PC-9 (cell line): ENCODE measurements around the gene TLDC2. TPM values are rescaled to one million over a fixed set of nuclear protein-coding genes. Genes with fewer than 3 reads are reported as not detected.
"Not testable (repeated sequence)": the region's sequence is repeated elsewhere in the genome, so short reads cannot be mapped to it uniquely, and the experiment has no call there.

Source experiments
- BruUV-seq: library from RNA; stranded (reverse); fragments of 400-500 nt; replicated peaks from 2 replicates; lab custom pipeline; 2021; lab: Mats Ljungman, UMichigan
- CTCF ChIA-PET: fragments of 300-600 bp; sonication (Branson Sonifier 250); formaldehyde crosslinking; loops from one replicate; lab custom pipeline; 2022; ENCODE audit warnings: antibody characterized with exemption; lab: Charles Lee
- POLR2A ChIA-PET: fragments of 300-600 bp; sonication (Branson Sonifier 250); formaldehyde crosslinking; loops from one replicate; lab custom pipeline; 2022; ENCODE audit warnings: antibody characterized with exemption; ENCODE audit not compliant: unreplicated experiment; lab: Charles Lee
- DNase-seq, 2 experiments: peaks; one replicate each; pipeline versions ENCODE4 v3.0.0 to v3.0.0-alpha.2; 2015 to 2022; ENCODE audit warnings: mixed read lengths in 1 of 2
- H2AFZ ChIP-seq: fragments of 200-600 bp; sonication (generic); 2 replicates; pipeline ENCODE4 v1.8.1; 2017; ENCODE audit warnings: antibody characterized with exemption
- H3F3A ChIP-seq: fragments of 200-600 bp; sonication (generic); 2 replicates; pipeline ENCODE4 v1.8.1; 2017; ENCODE audit warnings: antibody characterized with exemption, mild to moderate bottlenecking, low read depth; ENCODE audit not compliant: insufficient read depth
- H3K27ac ChIP-seq: fragments of 200-600 bp; sonication (generic); 2 replicates; pipeline ENCODE4 v1.6.1; 2016; ENCODE audit warnings: mixed run types
- H3K27me3 ChIP-seq: fragments of 200-600 bp; sonication (generic); 2 replicates; pipeline ENCODE4 v1.6.1; 2016; ENCODE audit warnings: low read depth, mixed run types; ENCODE audit not compliant: insufficient read depth
- H3K36me3 ChIP-seq: fragments of 200-600 bp; sonication (generic); 2 replicates; pipeline ENCODE4 v1.6.1; 2016; ENCODE audit warnings: low read depth, mixed run types
- H3K4me1 ChIP-seq: fragments of 200-600 bp; sonication (generic); replicated peaks from 2 replicates; pipeline ENCODE4 v1.6.1; 2016; ENCODE audit warnings: mixed run types; ENCODE audit not compliant: insufficient read depth
- H3K4me2 ChIP-seq: fragments of 200-600 bp; sonication (generic); 2 replicates; pipeline ENCODE4 v1.6.1; 2017; ENCODE audit warnings: mixed run types
- H3K4me3 ChIP-seq: fragments of 200-600 bp; sonication (generic); 2 replicates; pipeline ENCODE4 v1.6.1; 2016; ENCODE audit warnings: mixed run types
- H3K79me2 ChIP-seq: fragments of 200-600 bp; sonication (generic); 2 replicates; pipeline ENCODE4 v1.6.1; 2017; ENCODE audit warnings: low read depth, mixed run types
- H3K9me2 ChIP-seq: fragments of 200-600 bp; sonication (generic); 2 replicates; pipeline ENCODE4 v1.8.1; 2017; ENCODE audit warnings: mild to moderate bottlenecking; ENCODE audit not compliant: insufficient read depth
- H3K9me3 ChIP-seq: fragments of 200-600 bp; sonication (generic); 2 replicates; pipeline ENCODE4 v1.8.1; 2016; ENCODE audit warnings: low read depth; ENCODE audit not compliant: insufficient read depth
- H4K20me1 ChIP-seq: fragments of 200-600 bp; sonication (generic); 2 replicates; pipeline ENCODE4 v1.8.1; 2017; ENCODE audit not compliant: insufficient read depth
- EZH2 ChIP-seq: fragments of 200-600 bp; sonication (generic); IDR thresholded peaks from 2 replicates; pipeline ENCODE4 v1.8.0; 2017; ENCODE audit warnings: antibody characterized with exemption, low read depth
- intact Hi-C: fragments of 100-400 bp; cut with micrococcal nuclease; formaldehyde crosslinking; loops from one replicate; pipeline ENCODE4 v1.10.0; 2022; ENCODE audit not compliant: unreplicated experiment
- total RNA-seq: library from RNA; stranded (reverse); gene quantifications from 2 replicates; pipeline ENCODE4 v1.2.3, GENCODE V29; 2021
- TF ChIP-seq, protein P1 (sequence below): fragments of 200-600 bp; sonication (generic); conservative IDR thresholded peaks from 2 replicates; pipeline ENCODE4 v1.6.1; 2017; ENCODE audit warnings: mixed run types, antibody characterized with exemption, mild to moderate bottlenecking, moderate library complexity

Gene TLDC2
- total RNA-seq, 1 experiment from 2014 or later = not detected

DNA sequence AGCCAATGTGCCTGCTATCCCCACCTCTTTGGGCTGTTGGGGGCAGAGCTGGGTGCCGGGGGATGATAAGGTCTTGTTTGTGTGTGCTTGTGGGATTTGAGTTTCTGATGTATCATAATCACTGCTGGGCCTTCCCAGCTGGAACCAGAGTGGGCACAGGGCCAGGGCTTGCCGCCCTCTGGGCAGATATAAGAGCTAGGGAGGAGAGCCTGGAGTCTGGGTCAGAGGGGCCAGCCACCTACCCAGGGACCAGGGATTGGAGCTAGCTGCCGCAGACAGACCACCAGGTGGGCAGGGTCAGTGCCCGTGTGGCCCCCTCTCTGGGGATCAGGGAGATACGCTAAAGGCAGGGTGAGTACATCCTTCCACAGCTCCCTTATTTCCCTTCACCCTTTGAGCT, 3.1 kb upstream of the TLDC2 start:
- TF ChIP-seq EZH2 = no peak
- TF ChIP-seq, protein P1, sequence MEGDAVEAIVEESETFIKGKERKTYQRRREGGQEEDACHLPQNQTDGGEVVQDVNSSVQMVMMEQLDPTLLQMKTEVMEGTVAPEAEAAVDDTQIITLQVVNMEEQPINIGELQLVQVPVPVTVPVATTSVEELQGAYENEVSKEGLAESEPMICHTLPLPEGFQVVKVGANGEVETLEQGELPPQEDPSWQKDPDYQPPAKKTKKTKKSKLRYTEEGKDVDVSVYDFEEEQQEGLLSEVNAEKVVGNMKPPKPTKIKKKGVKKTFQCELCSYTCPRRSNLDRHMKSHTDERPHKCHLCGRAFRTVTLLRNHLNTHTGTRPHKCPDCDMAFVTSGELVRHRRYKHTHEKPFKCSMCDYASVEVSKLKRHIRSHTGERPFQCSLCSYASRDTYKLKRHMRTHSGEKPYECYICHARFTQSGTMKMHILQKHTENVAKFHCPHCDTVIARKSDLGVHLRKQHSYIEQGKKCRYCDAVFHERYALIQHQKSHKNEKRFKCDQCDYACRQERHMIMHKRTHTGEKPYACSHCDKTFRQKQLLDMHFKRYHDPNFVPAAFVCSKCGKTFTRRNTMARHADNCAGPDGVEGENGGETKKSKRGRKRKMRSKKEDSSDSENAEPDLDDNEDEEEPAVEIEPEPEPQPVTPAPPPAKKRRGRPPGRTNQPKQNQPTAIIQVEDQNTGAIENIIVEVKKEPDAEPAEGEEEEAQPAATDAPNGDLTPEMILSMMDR = no peak
- Histone ChIP-seq H3K27ac (no peak overlapping the region), H2AFZ (no peak overlapping the region), H3K9me2 (no peaks in the 10 kb centered on the region), H3K4me3 (no peak overlapping the region), H3K79me2 (no peaks in the 10 kb centered on the region), H3K4me1 (no peaks in the 10 kb centered on the region), H3K9me3 (no peaks in the 10 kb centered on the region), H3K27me3 (no peaks in the 10 kb centered on the region), H4K20me1 (no peaks in the 10 kb centered on the region), H3K4me2 (no peak overlapping the region), H3F3A (no peaks in the 10 kb centered on the region), H3K36me3 (no peaks in the 10 kb centered on the region)
- no TSS peak for BruUV-seq
- DNase-seq = no peak
- POLR2A ChIA-PET = interaction anchor here (0.6 kb wide), 1 partner anchor 8 kb away, joined by 7 read pairs; no protein-coding TSS in a partner anchor
- CTCF ChIA-PET = interaction anchor here (0.5 to 0.7 kb wide), 2 partner anchors 14 to 51 kb away, joined by 3 read pairs; no protein-coding TSS in a partner anchor
- intact Hi-C loops = no loop called here

DNA sequence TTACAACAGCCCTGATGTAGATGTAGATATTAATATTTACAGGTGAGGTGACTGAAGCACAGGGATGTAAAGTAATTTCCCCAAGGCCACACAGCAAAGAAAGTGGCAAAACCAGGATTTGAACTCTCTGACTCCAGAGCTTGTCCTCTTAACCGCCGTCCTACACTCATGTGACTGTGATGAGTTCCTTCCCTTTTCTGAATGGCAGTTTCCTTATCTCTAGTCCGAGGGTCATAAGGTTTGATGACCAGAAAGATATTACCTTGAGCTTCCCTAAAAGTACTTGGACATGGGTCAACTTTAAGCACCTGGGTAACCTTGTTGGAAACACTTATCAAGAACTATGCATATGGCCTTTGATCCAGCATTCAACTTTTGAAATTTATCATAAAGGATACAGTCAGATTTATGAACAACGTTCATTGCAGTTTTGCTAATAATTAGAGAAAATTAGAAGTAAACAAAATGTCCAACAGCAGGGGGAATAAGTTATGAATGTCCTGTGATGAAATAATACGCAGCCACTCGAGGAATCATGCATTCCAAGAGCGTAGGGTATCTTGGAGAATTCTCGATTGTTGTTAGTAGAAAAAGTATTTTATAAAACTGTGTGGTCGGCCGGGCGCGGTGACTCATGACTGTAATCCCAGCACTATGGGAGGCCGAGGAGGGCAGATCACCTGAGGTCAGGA, 2.3 kb upstream of the TLDC2 start:
- no peaks in the 10 kb centered on the region for H3F3A ChIP-seq
- H2AFZ ChIP-seq = no peak overlapping the region
- no peaks in the 10 kb centered on the region for H3K27me3 ChIP-seq
- no peak overlapping the region for H3K4me2 ChIP-seq
- no peaks in the 10 kb centered on the region for H3K4me1 ChIP-seq
- DNase-seq = no peak
- H3K9me3 ChIP-seq = no peaks in the 10 kb centered on the region
- intact Hi-C loops = no loop called here
- no peaks in the 10 kb centered on the region for H3K9me2 ChIP-seq
- TF ChIP-seq EZH2 = no peak
- TF ChIP-seq, protein P1 = no peak
- CTCF ChIA-PET = interaction anchor here (0.5 kb wide), 1 partner anchor 51 kb away, joined by 3 read pairs; no protein-coding TSS in a partner anchor
- H4K20me1 ChIP-seq = no peaks in the 10 kb centered on the region
- H3K27ac ChIP-seq = no peak overlapping the region
- H3K79me2 ChIP-seq = no peaks in the 10 kb centered on the region
- POLR2A ChIA-PET = no interaction called here
- no TSS peak for BruUV-seq
- H3K4me3 ChIP-seq = no peak overlapping the region
- no peaks in the 10 kb centered on the region for H3K36me3 ChIP-seq

DNA sequence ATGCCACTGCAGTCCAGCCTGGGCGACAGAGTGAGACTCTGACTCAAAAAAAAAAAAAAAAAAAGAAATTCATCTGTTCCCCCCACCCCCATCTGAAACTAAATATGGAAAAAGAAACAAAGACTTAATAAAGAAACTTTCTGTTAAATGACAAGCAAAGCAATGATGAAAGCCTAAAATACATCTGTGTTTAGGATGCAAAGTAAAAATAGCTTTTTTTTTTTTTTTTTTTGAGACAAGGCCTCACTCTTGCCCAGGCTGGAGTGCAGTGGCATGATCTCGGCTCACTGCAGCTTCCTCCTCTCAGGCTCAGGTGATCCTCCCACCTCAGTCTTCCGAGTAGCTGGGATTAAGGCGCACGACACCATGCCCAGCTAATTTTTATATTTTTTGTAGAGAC, 845 bp upstream of the TLDC2 start:
- H3K27ac ChIP-seq, H3K9me3 ChIP-seq, H3K36me3 ChIP-seq, H3K27me3 ChIP-seq, DNase-seq, H3K4me1 ChIP-seq, H3K9me2 ChIP-seq, BruUV-seq, POLR2A ChIA-PET, intact Hi-C loops, H4K20me1 ChIP-seq, H3K4me3 ChIP-seq, H3F3A ChIP-seq, H2AFZ ChIP-seq, H3K79me2 ChIP-seq, H3K4me2 ChIP-seq: not testable (repeated sequence)
- CTCF ChIA-PET = interaction anchor here (0.6 kb wide), 1 partner anchor 370 kb away, joined by 4 read pairs; no protein-coding TSS in a partner anchor
